ENCODE results near the gene C12orf75. TPM values are rescaled to one million over a fixed set of nuclear protein-coding genes. Genes with fewer than 3 reads are reported as not detected.

C12orf75 gene
- total and polyA plus RNA-seq, 2 experiments from 2014 or later: 43.9 to 69.8 TPM

DNA sequence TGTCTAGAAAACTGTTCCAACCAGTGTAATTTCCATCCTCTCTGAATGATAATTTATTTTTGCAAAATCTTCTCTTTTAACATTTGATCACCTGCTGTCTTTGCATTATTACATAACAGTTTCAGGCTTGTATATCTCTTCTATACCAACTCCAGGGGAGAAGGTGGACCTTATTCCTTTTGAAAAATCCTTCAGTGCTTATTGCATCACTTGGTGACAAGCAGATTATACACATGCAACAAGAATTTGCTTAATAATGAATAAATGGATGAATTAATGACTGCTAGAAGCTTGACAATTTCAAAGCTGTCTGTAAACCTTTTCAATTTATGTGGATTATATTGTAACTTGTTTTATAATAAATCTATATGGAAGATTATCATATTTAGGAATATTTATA lies 37.3 kb upstream of the C12orf75 start:
- ATAC-seq (no peak), DNase-seq (ENCODE audit: low spot score) (no peak)
- H3K79me2 ChIP-seq (replicated peaks; ENCODE audit: insufficient read depth): no peaks in the 10 kb centered on the region
- H3K9me2 ChIP-seq (ENCODE audit: insufficient read depth): no peaks in the 10 kb centered on the region
- no peak for TF ChIP-seq POLR2AphosphoS5 (IDR thresholded peaks at IDR 0.05; ENCODE audit: low read depth)
- TF ChIP-seq, protein P1, sequence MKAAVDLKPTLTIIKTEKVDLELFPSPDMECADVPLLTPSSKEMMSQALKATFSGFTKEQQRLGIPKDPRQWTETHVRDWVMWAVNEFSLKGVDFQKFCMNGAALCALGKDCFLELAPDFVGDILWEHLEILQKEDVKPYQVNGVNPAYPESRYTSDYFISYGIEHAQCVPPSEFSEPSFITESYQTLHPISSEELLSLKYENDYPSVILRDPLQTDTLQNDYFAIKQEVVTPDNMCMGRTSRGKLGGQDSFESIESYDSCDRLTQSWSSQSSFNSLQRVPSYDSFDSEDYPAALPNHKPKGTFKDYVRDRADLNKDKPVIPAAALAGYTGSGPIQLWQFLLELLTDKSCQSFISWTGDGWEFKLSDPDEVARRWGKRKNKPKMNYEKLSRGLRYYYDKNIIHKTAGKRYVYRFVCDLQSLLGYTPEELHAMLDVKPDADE (IDR thresholded peaks at IDR 0.05): no peak
- TF ChIP-seq, protein P2, sequence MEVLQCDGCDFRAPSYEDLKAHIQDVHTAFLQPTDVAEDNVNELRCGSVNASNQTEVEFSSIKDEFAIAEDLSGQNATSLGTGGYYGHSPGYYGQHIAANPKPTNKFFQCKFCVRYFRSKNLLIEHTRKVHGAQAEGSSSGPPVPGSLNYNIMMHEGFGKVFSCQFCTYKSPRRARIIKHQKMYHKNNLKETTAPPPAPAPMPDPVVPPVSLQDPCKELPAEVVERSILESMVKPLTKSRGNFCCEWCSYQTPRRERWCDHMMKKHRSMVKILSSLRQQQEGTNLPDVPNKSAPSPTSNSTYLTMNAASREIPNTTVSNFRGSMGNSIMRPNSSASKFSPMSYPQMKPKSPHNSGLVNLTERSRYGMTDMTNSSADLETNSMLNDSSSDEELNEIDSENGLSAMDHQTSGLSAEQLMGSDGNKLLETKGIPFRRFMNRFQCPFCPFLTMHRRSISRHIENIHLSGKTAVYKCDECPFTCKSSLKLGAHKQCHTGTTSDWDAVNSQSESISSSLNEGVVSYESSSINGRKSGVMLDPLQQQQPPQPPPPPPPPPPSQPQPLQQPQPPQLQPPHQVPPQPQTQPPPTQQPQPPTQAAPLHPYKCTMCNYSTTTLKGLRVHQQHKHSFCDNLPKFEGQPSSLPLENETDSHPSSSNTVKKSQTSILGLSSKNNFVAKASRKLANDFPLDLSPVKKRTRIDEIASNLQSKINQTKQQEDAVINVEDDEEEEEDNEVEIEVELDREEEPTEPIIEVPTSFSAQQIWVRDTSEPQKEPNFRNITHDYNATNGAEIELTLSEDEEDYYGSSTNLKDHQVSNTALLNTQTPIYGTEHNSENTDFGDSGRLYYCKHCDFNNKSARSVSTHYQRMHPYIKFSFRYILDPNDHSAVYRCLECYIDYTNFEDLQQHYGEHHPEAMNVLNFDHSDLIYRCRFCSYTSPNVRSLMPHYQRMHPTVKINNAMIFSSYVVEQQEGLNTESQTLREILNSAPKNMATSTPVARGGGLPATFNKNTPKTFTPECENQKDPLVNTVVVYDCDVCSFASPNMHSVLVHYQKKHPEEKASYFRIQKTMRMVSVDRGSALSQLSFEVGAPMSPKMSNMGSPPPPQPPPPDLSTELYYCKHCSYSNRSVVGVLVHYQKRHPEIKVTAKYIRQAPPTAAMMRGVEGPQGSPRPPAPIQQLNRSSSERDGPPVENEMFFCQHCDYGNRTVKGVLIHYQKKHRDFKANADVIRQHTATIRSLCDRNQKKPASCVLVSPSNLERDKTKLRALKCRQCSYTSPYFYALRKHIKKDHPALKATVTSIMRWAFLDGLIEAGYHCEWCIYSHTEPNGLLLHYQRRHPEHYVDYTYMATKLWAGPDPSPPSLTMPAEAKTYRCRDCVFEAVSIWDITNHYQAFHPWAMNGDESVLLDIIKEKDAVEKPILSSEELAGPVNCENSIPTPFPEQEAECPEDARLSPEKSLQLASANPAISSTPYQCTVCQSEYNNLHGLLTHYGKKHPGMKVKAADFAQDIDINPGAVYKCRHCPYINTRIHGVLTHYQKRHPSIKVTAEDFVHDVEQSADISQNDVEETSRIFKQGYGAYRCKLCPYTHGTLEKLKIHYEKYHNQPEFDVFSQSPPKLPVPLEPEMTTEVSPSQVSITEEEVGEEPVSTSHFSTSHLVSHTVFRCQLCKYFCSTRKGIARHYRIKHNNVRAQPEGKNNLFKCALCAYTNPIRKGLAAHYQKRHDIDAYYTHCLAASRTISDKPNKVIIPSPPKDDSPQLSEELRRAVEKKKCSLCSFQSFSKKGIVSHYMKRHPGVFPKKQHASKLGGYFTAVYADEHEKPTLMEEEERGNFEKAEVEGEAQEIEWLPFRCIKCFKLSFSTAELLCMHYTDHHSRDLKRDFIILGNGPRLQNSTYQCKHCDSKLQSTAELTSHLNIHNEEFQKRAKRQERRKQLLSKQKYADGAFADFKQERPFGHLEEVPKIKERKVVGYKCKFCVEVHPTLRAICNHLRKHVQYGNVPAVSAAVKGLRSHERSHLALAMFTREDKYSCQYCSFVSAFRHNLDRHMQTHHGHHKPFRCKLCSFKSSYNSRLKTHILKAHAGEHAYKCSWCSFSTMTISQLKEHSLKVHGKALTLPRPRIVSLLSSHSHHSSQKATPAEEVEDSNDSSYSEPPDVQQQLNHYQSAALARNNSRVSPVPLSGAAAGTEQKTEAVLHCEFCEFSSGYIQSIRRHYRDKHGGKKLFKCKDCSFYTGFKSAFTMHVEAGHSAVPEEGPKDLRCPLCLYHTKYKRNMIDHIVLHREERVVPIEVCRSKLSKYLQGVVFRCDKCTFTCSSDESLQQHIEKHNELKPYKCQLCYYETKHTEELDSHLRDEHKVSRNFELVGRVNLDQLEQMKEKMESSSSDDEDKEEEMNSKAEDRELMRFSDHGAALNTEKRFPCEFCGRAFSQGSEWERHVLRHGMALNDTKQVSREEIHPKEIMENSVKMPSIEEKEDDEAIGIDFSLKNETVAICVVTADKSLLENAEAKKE (CRISPR knock-in tag; IDR thresholded peaks at IDR 0.05): no peak
- TF ChIP-seq EZH2 (IDR thresholded peaks at IDR 0.05; ENCODE audit: low read depth, unreplicated experiment): no peak
- TF ChIP-seq ZNF114 (CRISPR knock-in tag; IDR thresholded peaks at IDR 0.05): no peak
- TF ChIP-seq, protein P3, sequence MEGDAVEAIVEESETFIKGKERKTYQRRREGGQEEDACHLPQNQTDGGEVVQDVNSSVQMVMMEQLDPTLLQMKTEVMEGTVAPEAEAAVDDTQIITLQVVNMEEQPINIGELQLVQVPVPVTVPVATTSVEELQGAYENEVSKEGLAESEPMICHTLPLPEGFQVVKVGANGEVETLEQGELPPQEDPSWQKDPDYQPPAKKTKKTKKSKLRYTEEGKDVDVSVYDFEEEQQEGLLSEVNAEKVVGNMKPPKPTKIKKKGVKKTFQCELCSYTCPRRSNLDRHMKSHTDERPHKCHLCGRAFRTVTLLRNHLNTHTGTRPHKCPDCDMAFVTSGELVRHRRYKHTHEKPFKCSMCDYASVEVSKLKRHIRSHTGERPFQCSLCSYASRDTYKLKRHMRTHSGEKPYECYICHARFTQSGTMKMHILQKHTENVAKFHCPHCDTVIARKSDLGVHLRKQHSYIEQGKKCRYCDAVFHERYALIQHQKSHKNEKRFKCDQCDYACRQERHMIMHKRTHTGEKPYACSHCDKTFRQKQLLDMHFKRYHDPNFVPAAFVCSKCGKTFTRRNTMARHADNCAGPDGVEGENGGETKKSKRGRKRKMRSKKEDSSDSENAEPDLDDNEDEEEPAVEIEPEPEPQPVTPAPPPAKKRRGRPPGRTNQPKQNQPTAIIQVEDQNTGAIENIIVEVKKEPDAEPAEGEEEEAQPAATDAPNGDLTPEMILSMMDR (conservative IDR thresholded peaks at IDR 0.05; ENCODE audit: low read depth in 2 of 2): no peak
- TF ChIP-seq CREB1 (CRISPR knock-in tag; IDR thresholded peaks at IDR 0.05; ENCODE audit: low read depth): no peak
- TF ChIP-seq JUNB (IDR thresholded peaks at IDR 0.05; ENCODE audit: unreplicated experiment): no peak
- TF ChIP-seq, protein P4, sequence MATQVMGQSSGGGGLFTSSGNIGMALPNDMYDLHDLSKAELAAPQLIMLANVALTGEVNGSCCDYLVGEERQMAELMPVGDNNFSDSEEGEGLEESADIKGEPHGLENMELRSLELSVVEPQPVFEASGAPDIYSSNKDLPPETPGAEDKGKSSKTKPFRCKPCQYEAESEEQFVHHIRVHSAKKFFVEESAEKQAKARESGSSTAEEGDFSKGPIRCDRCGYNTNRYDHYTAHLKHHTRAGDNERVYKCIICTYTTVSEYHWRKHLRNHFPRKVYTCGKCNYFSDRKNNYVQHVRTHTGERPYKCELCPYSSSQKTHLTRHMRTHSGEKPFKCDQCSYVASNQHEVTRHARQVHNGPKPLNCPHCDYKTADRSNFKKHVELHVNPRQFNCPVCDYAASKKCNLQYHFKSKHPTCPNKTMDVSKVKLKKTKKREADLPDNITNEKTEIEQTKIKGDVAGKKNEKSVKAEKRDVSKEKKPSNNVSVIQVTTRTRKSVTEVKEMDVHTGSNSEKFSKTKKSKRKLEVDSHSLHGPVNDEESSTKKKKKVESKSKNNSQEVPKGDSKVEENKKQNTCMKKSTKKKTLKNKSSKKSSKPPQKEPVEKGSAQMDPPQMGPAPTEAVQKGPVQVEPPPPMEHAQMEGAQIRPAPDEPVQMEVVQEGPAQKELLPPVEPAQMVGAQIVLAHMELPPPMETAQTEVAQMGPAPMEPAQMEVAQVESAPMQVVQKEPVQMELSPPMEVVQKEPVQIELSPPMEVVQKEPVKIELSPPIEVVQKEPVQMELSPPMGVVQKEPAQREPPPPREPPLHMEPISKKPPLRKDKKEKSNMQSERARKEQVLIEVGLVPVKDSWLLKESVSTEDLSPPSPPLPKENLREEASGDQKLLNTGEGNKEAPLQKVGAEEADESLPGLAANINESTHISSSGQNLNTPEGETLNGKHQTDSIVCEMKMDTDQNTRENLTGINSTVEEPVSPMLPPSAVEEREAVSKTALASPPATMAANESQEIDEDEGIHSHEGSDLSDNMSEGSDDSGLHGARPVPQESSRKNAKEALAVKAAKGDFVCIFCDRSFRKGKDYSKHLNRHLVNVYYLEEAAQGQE (IDR thresholded peaks at IDR 0.05; ENCODE audit: unreplicated experiment): no peak
- H3K4me3 ChIP-seq: no peak overlapping the region
- 0 out of 2 replicates have a peak, but pooled peaks cover 4% of the 10 kb centered on the region for H3K36me3 ChIP-seq (ENCODE audit: insufficient read depth)
- H4K20me1 ChIP-seq (replicated peaks; ENCODE audit: insufficient read depth): no peaks in the 10 kb centered on the region
- H3F3A ChIP-seq (replicated peaks; ENCODE audit: low read depth): no peaks in the 10 kb centered on the region
- Mint-ChIP-seq H3K27me3 (ENCODE audit: insufficient read depth, low read depth, poor library complexity) (no peaks in the 10 kb centered on the region), H3K4me3 (no peak overlapping the region), H3K4me1 (peaks cover 18% of the 10 kb centered on the region), H3K9me3 (peaks cover 9% of the 10 kb centered on the region), H3K27ac (no peak overlapping the region), H3K36me3 (ENCODE audit: low read depth) (peaks cover 8% of the 10 kb centered on the region)
- H3K4me1 ChIP-seq (ENCODE audit: insufficient read depth): peaks cover 17% of the 10 kb centered on the region
- no peak overlapping the region for H2AFZ ChIP-seq
- no peak overlapping the region for H3K4me2 ChIP-seq
- H3K27me3 ChIP-seq (ENCODE audit: insufficient read depth): no peaks in the 10 kb centered on the region
- no peak overlapping the region for H3K27ac ChIP-seq (ENCODE audit: low read depth)

Measured in GM23338 (cell line).